HG02642 (cell line): ENCODE measurements around the gene USP1.

Source experiments
- ATAC-seq: cut with Tn5 transposase; IDR thresholded peaks from one replicate; pipeline ENCODE4 v1.9.1; 2021; ENCODE audit warnings: mild to moderate bottlenecking; ENCODE audit not compliant: unreplicated experiment, poor library complexity

The USP1 gene

GRCh38 chr1:62426237-62426636, 10.6 kb upstream of the USP1 start:
- ATAC-seq = no peak

GRCh38 chr1:62426794-62427193, 10.1 kb upstream of the USP1 start:
- no peak for ATAC-seq

- ATAC-seq = no peak
Measured at GRCh38 chr1:62428351-62428750, 8.5 kb upstream of the USP1 start.

- no peak for ATAC-seq
Measured at GRCh38 chr1:62429581-62429980, 7.3 kb upstream of the USP1 start.

- ATAC-seq = no peak
Measured at GRCh38 chr1:62433861-62434617, 2.8 kb upstream of the USP1 start.

- no peak for ATAC-seq
Measured at GRCh38 chr1:62434618-62435001, 2.2 kb upstream of the USP1 start.

GRCh38 chr1:62435231-62436038, 1.4 kb upstream of the USP1 start:
- ATAC-seq = no peak

GRCh38 chr1:62436039-62436465, 797 bp upstream of the USP1 start:
- ATAC-seq = peak; percentile 68

- peak; percentile 2 for ATAC-seq
Measured at GRCh38 chr1:62437273-62437940, 558 bp downstream of the USP1 start.

GRCh38 chr1:62438163-62438562, 1.3 kb downstream of the USP1 start:
- ATAC-seq = no peak

- no peak for ATAC-seq
Measured at GRCh38 chr1:62439652-62440371, 3.0 kb downstream of the USP1 start.

GRCh38 chr1:62444701-62445100, 7.9 kb downstream of the USP1 start:
- no peak for ATAC-seq

- no peak for ATAC-seq
Measured at GRCh38 chr1:62448221-62448933, 11.5 kb downstream of the USP1 start.

- ATAC-seq = no peak
Measured at GRCh38 chr1:62450301-62450700, 13.5 kb downstream of the USP1 start.

GRCh38 chr1:62452951-62453350, 16.1 kb downstream of the USP1 start:
- ATAC-seq = no peak

GRCh38 chr1:62457955-62458354, 21.1 kb downstream of the USP1 start:
- no peak for ATAC-seq

GRCh38 chr1:62462370-62462769, 25.5 kb downstream of the USP1 start:
- no peak for ATAC-seq

GRCh38 chr1:62467092-62467491, 30.2 kb downstream of the USP1 start:
- no peak for ATAC-seq

GRCh38 chr1:62476525-62477219, 39.8 kb downstream of the USP1 start:
- no peak for ATAC-seq
